CD14-positive monocyte (primary cell): ENCODE results near the gene ANKRD13D. TPM values are rescaled to one million over a fixed set of nuclear protein-coding genes. Genes with fewer than 3 reads are reported as not detected.

Experiments used
- DNase-seq, 3 donors: peaks; one replicate each; pipeline ENCODE4 v3.0.0-alpha.2; 2011 to 2022
- H2AFZ ChIP-seq: 2 replicates; pipeline ENCODE4 v1.6.0; 2012; ENCODE audit warnings: mild to moderate bottlenecking, low read depth, low read length, inconsistent platforms; ENCODE audit not compliant: insufficient read depth, poor library complexity, severe bottlenecking
- H3K27ac ChIP-seq, 2 donors: 1 replicate in 1 of 2; 2 replicates in 1 of 2; pipeline ENCODE4 v1.5.1; 2012 to 2013; ENCODE audit warnings: low read length in 2 of 2, control low read depth in 1 of 2, inconsistent platforms in 1 of 2, low read depth in 1 of 2, mild to moderate bottlenecking in 1 of 2
- H3K27me3 ChIP-seq, 2 donors: one replicate each; pipeline versions ENCODE4 v1.6.0 to v1.6.1; 2011 to 2013; ENCODE audit warnings: low read length in 2 of 2; ENCODE audit not compliant: control insufficient read depth in 2 of 2, insufficient read depth in 2 of 2
- H3K36me3 ChIP-seq, 2 donors: replicated peaks in 1 of 2; 1 replicate in 1 of 2; 2 replicates in 1 of 2; pipeline versions ENCODE4 v1.5.1 to v1.6.1; 2012 to 2013; ENCODE audit warnings: low read length in 2 of 2, control low read depth in 1 of 2, inconsistent platforms in 1 of 2, mild to moderate bottlenecking in 1 of 2; ENCODE audit not compliant: insufficient read depth in 2 of 2, control insufficient read depth in 1 of 2
- H3K4me1 ChIP-seq, 2 donors: 1 replicate in 1 of 2; 2 replicates in 1 of 2; pipeline versions ENCODE4 v1.5.1 to v1.6.1; 2012 to 2013; ENCODE audit warnings: low read length in 2 of 2, control low read depth in 1 of 2, inconsistent platforms in 1 of 2, mild to moderate bottlenecking in 1 of 2, moderate library complexity in 1 of 2; ENCODE audit not compliant: insufficient read depth in 2 of 2, control insufficient read depth in 1 of 2
- H3K4me2 ChIP-seq: replicated peaks from 2 replicates; pipeline ENCODE3; 2012; ENCODE audit warnings: low read length, moderate library complexity, mild to moderate bottlenecking; ENCODE audit not compliant: poor library complexity, severe bottlenecking; ENCODE audit errors: extremely low read depth
- H3K4me3 ChIP-seq, 3 experiments: fragments of 200-600 bp in 1 of 3; sonication (generic) in 1 of 3; replicated peaks in 1 of 3; 1 replicate in 2 of 3; 2 replicates in 1 of 3; pipeline ENCODE4 v1.5.1; 2011 to 2013; ENCODE audit warnings: low read length in 3 of 3, mild to moderate bottlenecking in 3 of 3, control low read depth in 2 of 3, low read depth in 2 of 3, inconsistent platforms in 1 of 3, moderate library complexity in 1 of 3
- H3K79me2 ChIP-seq: 2 replicates; pipeline ENCODE4 v1.6.0; 2012; ENCODE audit warnings: mild to moderate bottlenecking, control low read depth, inconsistent platforms, low read length, moderate library complexity; ENCODE audit not compliant: insufficient read depth
- H3K9ac ChIP-seq: 2 replicates; pipeline ENCODE4 v1.6.0; 2017; ENCODE audit warnings: low read length, mild to moderate bottlenecking; ENCODE audit not compliant: insufficient read depth, poor library complexity, severe bottlenecking
- H3K9me3 ChIP-seq, 2 donors: replicated peaks in 1 of 2; 1 replicate in 1 of 2; 2 replicates in 1 of 2; pipeline versions ENCODE4 v1.5.1 to v1.6.1; 2012 to 2013; ENCODE audit warnings: low read length in 2 of 2, control low read depth in 1 of 2; ENCODE audit not compliant: control insufficient read depth in 1 of 2, insufficient read depth in 1 of 2
- H4K20me1 ChIP-seq: 2 replicates; pipeline ENCODE4 v1.6.0; 2012; ENCODE audit warnings: mild to moderate bottlenecking, low read length, control low read depth, moderate library complexity; ENCODE audit not compliant: insufficient read depth
- H3K27ac Mint-ChIP-seq, 7 donors: one replicate each; pipeline ENCODE4 v1.8.0; 2020; ENCODE audit warnings: mild to moderate bottlenecking in 7 of 7, mixed read lengths in 7 of 7, moderate library complexity in 6 of 7, inconsistent platforms in 2 of 7
- H3K27me3 Mint-ChIP-seq, 3 donors: one replicate each; pipeline ENCODE4 v1.8.0; 2021 to 2022; ENCODE audit warnings: low read depth in 3 of 3, mild to moderate bottlenecking in 3 of 3, mixed read lengths in 3 of 3, moderate library complexity in 3 of 3, inconsistent platforms in 1 of 3
- H3K36me3 Mint-ChIP-seq, 2 donors: one replicate each; pipeline ENCODE4 v1.8.0; 2020; ENCODE audit warnings: mixed read lengths in 2 of 2, inconsistent platforms in 1 of 2, mild to moderate bottlenecking in 1 of 2
- H3K4me1 Mint-ChIP-seq: one replicate; pipeline ENCODE4 v1.8.0; 2020; ENCODE audit warnings: mild to moderate bottlenecking, mixed read lengths
- H3K4me3 Mint-ChIP-seq, 2 donors: one replicate each; pipeline ENCODE4 v1.8.0; 2020; ENCODE audit warnings: mild to moderate bottlenecking in 2 of 2, mixed read lengths in 2 of 2, moderate library complexity in 1 of 2
- H3K9me3 Mint-ChIP-seq, 7 donors: one replicate each; pipeline ENCODE4 v1.8.0; 2020 to 2022; ENCODE audit warnings: mixed read lengths in 7 of 7, mild to moderate bottlenecking in 6 of 7, moderate library complexity in 6 of 7, inconsistent platforms in 2 of 7
- WGBS: methylation state at CpG from one replicate; pipeline ENCODE4 v1.1.5; 2013; ENCODE audit warnings: missing lambda C conversion rate; ENCODE audit not compliant: insufficient coverage; 5-methylcytosine and 5-hydroxymethylcytosine counted together
- intact Hi-C, 2 donors: fragments of 100-400 bp; cut with micrococcal nuclease; formaldehyde crosslinking; loops; one replicate each; pipeline versions ENCODE4 v1.15.0 to v1.15.1; 2023
- polyA plus RNA-seq, 3 donors: library from polyadenylated mRNA; depleted of rRNA in 1 of 3; unstranded in 2 of 3; stranded (reverse) in 1 of 3; fragments of 300-500 nt in 2 of 3; fragments of >200 nt in 1 of 3; fragmentation: Illumina TruSeq in 2 of 3; gene quantifications; 1 replicate in 2 of 3; 2 replicates in 1 of 3; pipeline ENCODE4 v1.2.3, GENCODE V29; 2012 to 2021
- TF ChIP-seq, protein P1 (sequence below): fragments of 200-600 bp; IDR thresholded peaks from one replicate; pipeline ENCODE4 v1.8.0; 2022; ENCODE audit warnings: antibody characterized with exemption, mild to moderate bottlenecking

The ANKRD13D gene
- polyA plus RNA-seq, 3 donors = 9.1 to 389 (median 10.3) TPM

DNA sequence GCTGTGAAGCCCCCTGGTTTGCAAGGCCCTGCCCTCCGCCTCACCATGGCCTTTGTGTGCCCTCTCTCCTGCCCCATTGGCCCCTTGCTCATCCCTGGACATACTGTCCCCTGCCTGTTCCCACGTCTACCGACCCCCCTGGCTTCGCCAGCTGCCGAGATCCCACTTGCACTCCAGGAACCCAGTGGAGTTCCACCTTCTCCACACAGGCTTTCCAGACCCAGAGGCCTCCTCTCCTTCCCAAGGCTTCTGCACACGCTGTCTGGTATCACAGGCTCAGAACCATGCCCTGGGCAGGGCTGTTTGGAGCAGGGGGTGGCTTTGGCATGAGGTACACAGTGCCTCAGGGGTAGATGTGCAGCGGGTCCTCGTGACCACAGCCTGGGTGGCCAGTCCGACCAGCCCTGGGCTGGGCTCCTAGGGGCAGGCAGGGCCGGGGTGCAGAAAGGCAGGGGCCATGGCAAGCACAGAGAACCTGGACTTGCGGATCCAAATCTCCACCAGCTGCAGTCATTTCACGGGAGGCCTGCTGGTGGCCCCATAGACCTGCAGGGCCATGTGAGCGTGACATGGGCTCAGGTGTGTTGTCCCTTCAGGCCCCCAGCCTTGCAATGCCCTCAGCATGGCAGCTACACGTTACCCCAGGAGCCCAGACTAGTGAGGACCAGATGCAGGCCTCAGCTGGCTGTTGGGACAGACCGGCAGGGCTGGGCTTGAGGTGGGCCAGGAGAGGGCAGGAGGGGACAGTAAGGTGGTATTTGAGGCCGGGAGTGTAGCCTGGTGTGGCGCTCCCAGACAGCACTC is 13.3 kb upstream of the ANKRD13D start:
- no peak overlapping the region for H2AFZ ChIP-seq
- peaks cover 65 to 67% of the 10 kb centered on the region in 2 donors for H3K36me3 ChIP-seq
- no peaks in the 10 kb centered on the region for H3K9me3 ChIP-seq
- no peak for DNase-seq
- WGBS = 67% methylated on average over 12 of the region's 17 CpGs
- H3K4me1 ChIP-seq = peaks cover 100% of the 10 kb centered on the region in 2 donors
- peaks cover 100% of the 10 kb centered on the region for H3K79me2 ChIP-seq
- H3K27me3 ChIP-seq = no peaks in the 10 kb centered on the region
- peaks cover 63% of the 10 kb centered on the region for H4K20me1 ChIP-seq
- Mint-ChIP-seq H3K9me3 (peaks cover 0 to 3% (median 2%) of the 10 kb centered on the region in 7 donors), H3K27me3 (peaks cover 0 to 5% (median 4%) of the 10 kb centered on the region in 3 donors), H3K36me3 (peaks cover 58 to 94% of the 10 kb centered on the region in 2 donors), H3K4me3 (peak overlapping the region; percentile 61 to 98), H3K4me1 (peaks cover 100% of the 10 kb centered on the region), H3K27ac (peak overlapping the region; percentile 93 to 98 (median 97))
- H3K4me3 ChIP-seq = peak overlapping the region in 1 of 3 experiments; percentile 97
- intact Hi-C loops = loop anchor here in 1 of 2 donors (10.0 kb wide), 1 partner anchor 229 kb away; the partner anchor contains the start of genes CDK2AP2 and PITPNM1
- H3K4me2 ChIP-seq = peak overlapping the region; percentile 83
- TF ChIP-seq, protein P1, sequence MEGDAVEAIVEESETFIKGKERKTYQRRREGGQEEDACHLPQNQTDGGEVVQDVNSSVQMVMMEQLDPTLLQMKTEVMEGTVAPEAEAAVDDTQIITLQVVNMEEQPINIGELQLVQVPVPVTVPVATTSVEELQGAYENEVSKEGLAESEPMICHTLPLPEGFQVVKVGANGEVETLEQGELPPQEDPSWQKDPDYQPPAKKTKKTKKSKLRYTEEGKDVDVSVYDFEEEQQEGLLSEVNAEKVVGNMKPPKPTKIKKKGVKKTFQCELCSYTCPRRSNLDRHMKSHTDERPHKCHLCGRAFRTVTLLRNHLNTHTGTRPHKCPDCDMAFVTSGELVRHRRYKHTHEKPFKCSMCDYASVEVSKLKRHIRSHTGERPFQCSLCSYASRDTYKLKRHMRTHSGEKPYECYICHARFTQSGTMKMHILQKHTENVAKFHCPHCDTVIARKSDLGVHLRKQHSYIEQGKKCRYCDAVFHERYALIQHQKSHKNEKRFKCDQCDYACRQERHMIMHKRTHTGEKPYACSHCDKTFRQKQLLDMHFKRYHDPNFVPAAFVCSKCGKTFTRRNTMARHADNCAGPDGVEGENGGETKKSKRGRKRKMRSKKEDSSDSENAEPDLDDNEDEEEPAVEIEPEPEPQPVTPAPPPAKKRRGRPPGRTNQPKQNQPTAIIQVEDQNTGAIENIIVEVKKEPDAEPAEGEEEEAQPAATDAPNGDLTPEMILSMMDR = no peak
- peak overlapping the region; percentile 92 to 99 for H3K27ac ChIP-seq
- H3K9ac ChIP-seq = peak overlapping the region; percentile 16

DNA sequence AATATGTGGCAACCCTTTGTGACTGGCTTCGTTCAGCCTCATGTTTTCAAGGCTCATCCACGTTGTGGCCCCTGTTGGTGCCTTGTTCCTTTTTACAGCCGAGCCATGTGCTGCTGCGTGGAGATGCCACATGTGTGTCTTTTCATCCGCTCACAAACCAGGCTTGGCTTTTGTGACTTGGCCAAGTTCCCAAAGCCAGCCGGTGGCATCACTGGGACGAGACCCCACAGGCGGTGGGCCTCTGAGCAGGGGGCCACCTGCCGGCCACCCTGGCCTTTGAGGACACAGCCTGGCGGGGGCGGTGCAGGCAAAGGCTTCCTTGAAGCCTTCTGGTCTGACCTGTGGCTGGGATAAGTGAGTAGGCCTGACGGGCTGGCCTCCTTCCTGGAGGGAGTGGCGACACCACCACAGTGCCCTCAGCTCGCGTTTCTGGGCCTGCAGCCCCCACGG is 12.3 kb upstream of the ANKRD13D start:
- peaks cover 67 to 70% of the 10 kb centered on the region in 2 donors for H3K36me3 ChIP-seq
- peaks cover 59 to 94% of the 10 kb centered on the region in 2 donors for H3K36me3 Mint-ChIP-seq
- H3K4me1 Mint-ChIP-seq = peaks cover 99% of the 10 kb centered on the region
- H3K27me3 Mint-ChIP-seq = peaks cover 0 to 5% (median 4%) of the 10 kb centered on the region in 3 donors
- H3K4me2 ChIP-seq = peak overlapping the region; percentile 83
- WGBS = 2% methylated on average over 14 of the region's 16 CpGs
- H3K27ac Mint-ChIP-seq = peak overlapping the region; percentile 93 to 98 (median 97)
- H3K9me3 ChIP-seq = no peaks in the 10 kb centered on the region
- H2AFZ ChIP-seq = no peak overlapping the region
- DNase-seq = peak; percentile 63 to 78 (median 73)
- peaks cover 100% of the 10 kb centered on the region in 2 donors for H3K4me1 ChIP-seq
- H3K27me3 ChIP-seq = no peaks in the 10 kb centered on the region
- peak overlapping the region; percentile 56 for H3K9ac ChIP-seq
- peaks cover 0 to 3% (median 2%) of the 10 kb centered on the region in 7 donors for H3K9me3 Mint-ChIP-seq
- intact Hi-C loops = loop anchor here in 1 of 2 donors (1.0 to 10.0 kb wide), 3 partner anchors 8 to 228 kb away; partner anchors contain the start of genes CDK2AP2 and PITPNM1
- TF ChIP-seq, protein P1 = peak; percentile 57
- peak overlapping the region in 1 of 3 experiments; percentile 97 for H3K4me3 ChIP-seq
- H3K4me3 Mint-ChIP-seq = peak overlapping the region; percentile 41 to 67
- peaks cover 53% of the 10 kb centered on the region for H4K20me1 ChIP-seq
- H3K27ac ChIP-seq = peak overlapping the region; percentile 92 to 99
- H3K79me2 ChIP-seq = peaks cover 100% of the 10 kb centered on the region
